ENCODE data around the gene ORC3. TPM values are rescaled to one million over a fixed set of nuclear protein-coding genes. Genes with fewer than 3 reads are reported as not detected.
A peak's percentile ranks its signal among the peaks of the same experiment; 100 is the strongest.

The ORC3 gene
- total and polyA plus RNA-seq, 10 of the 15 experiments (the other 5 are each of a cell fraction or from before 2014, with no cell fraction given) = 27.2 to 76.3 (median 54.6) TPM

GRCh38 chr6:87692086-87692485 is 102.2 kb downstream of the ORC3 start:
- peaks cover 95% of the 10 kb centered on the region for H3K79me2 ChIP-seq (ENCODE audit: control insufficient read depth, insufficient read depth, low read length)
- SMC1A ChIA-PET (ENCODE audit: uncharacterized antibody, unreplicated experiment) = interaction anchor here (1.2 to 2.5 kb wide), 3 partner anchors 7 to 12 kb away, joined by 4 to 11 read pairs (median 8); no protein-coding TSS in a partner anchor
- H4K20me1 ChIP-seq (ENCODE audit: control insufficient read depth, insufficient read depth) = peaks cover 3% of the 10 kb centered on the region; the same call in 1 of the 2 replicates
- peak; percentile 43 for DNase-seq (ENCODE audit: low read depth, low spot score)
- in situ Hi-C loops (cut with MboI) (no loop called here), intact Hi-C loops (cut with micrococcal nuclease; ENCODE audit: unreplicated experiment) (loop anchor here (5.0 kb wide), 1 partner anchor 100 kb away; the partner anchor contains the start of gene ORC3)
- no peak overlapping the region for H2AFZ ChIP-seq (ENCODE audit: control insufficient read depth, low read depth, low read length)
- FAIRE-seq = no peak
- peaks cover 5 to 18% of the 10 kb centered on the region in 2 experiments for H3K36me3 ChIP-seq (ENCODE audit: control insufficient read depth in 2 of 2, insufficient read depth in 2 of 2, low read length in 1 of 2)
- H3K27me3 ChIP-seq (replicated peaks in 1 of 2; ENCODE audit: control insufficient read depth in 2 of 2, insufficient read depth in 2 of 2, low read length in 1 of 2) = no peaks in the 10 kb centered on the region
- peak; percentile 9 for ATAC-seq
- CTCF ChIA-PET = interaction anchor here (0.6 to 1.5 kb wide), 3 partner anchors 8 to 47 kb away, joined by 3 to 5 read pairs (median 4); no protein-coding TSS in a partner anchor
- H3K9me3 ChIP-seq (replicated peaks; ENCODE audit: control insufficient read depth, insufficient read depth, low read length) = peaks cover 3% of the 10 kb centered on the region; the same call in 1 of the 3 replicates
- no peak for TF ChIP-seq ZZZ3 (IDR thresholded peaks at IDR 0.05; ENCODE audit: control insufficient read depth, insufficient read length, low read depth)
- no peak for TF ChIP-seq HDAC6 (IDR thresholded peaks at IDR 0.05; ENCODE audit: unreplicated experiment)
- TF ChIP-seq DPF2 (IDR thresholded peaks at IDR 0.05) = no peak
- no peak for TF ChIP-seq EED (IDR thresholded peaks at IDR 0.05; ENCODE audit: low read depth)
- TF ChIP-seq LARP7 (IDR thresholded peaks at IDR 0.05) = no peak
- no peak for TF ChIP-seq KDM1A (IDR thresholded peaks at IDR 0.05; ENCODE audit: borderline replicate concordance)
- TF ChIP-seq ATF2 (IDR thresholded peaks at IDR 0.05; ENCODE audit: low read length) = peak; percentile 20; the same call in 1 of the 2 replicates
- peak overlapping the region; percentile 79 for H3K4me2 ChIP-seq (ENCODE audit: control insufficient read depth, insufficient read depth)
- POLR2A ChIA-PET = no interaction called here
- WGBS (ENCODE audit: insufficient coverage, insufficient replicate concordance, low lambda C conversion rate, missing lambda C conversion rate) = 50% methylated on average over 2 of the region's 2 CpGs
- H3K4me3 ChIP-seq = no peak overlapping the region
- RAD21 ChIA-PET (ENCODE audit: unreplicated experiment) = interaction anchor here (0.6 to 1.3 kb wide), 6 partner anchors 8 to 554 kb away, joined by 3 to 4 read pairs (median 4); partner anchors contain the start of gene AKIRIN2
- H3K4me1 ChIP-seq (ENCODE audit: control insufficient read depth, insufficient read depth, low read length) = peaks cover 30% of the 10 kb centered on the region
- BruUV-seq (replicated peaks) = no TSS peak
- H3K9ac ChIP-seq (ENCODE audit: control insufficient read depth, insufficient read depth, low read length) = peak overlapping the region; percentile 24; the same call in 1 of the 2 replicates
- H3K27ac ChIP-seq (ENCODE audit: control insufficient read depth, insufficient read depth) = peak overlapping the region; percentile 80
